Measurements from ENCODE around the gene APRT. TPM values are rescaled to one million over a fixed set of nuclear protein-coding genes. Genes with fewer than 3 reads are reported as not detected.
"Not testable (repeated sequence)": the region's sequence is repeated elsewhere in the genome, so short reads cannot be mapped to it uniquely, and the experiment has no call there.

APRT gene
- total RNA-seq, 1 donor from 2014 or later: 33.7 TPM

DNA sequence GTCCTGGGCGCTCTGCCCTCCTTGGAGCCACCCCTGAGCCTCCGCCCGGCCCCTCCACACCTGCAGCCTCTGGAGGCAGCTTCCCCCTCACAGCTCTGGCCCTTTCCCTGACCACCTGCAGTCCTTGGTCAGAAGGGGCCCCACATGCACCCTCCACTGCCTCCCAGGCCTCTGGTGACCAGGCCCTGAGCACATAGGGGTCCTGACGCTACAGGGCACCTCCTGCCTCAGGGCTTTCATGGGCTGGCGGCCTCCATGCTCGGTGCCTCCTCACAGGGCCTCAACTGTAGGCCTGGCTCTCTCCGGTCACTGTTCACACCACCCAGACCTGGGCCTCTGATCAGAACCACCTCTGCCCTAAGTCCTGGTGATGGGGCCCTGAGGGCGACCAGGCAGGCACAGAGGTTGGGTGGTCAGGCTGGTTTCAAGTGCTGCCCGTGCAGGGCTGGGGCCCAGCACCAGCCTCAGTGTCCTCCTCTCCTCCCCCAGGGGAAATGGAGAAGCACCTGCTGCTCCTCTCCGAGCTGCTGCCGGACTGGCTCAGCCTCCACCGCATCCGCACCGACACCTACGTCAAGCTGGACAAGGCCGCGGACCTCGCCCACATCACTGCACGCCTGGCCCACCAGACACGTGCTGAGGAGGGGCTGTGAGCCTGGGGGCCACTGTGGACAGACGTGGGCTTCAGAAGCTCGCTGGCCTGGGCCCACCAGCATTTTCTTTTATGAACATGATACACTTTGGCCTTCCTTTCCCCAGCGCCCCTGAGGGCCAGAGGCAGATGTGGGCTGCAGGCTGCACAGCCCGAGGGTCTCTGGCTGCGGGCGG is 3.9 kb downstream of the APRT start:
- DNase-seq: no peak

DNA sequence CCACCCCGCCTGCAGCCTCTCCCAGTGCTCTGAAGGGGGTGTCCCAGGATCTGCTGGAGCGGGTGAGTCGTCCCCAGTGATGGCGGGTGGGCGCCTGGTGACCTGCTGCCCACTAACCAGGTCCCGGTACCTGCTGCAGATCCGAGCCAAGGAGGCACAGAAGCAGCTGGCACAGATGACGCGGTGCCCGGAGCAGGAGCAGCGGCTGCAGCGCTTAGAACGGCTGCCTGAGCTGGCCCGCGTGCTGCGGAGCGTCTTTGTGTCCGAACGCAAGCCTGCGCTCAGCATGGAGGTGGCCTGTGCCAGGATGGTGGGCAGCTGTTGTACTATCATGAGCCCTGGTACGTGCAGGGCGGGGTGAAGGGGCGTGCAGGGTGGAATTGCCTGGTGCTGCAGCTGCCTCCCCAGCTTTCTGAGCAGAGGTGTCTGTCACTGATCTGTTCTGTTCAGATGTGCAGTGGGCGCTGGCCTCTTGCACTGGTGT is 4.5 kb downstream of the APRT start:
- DNase-seq: peak; percentile 87

DNA sequence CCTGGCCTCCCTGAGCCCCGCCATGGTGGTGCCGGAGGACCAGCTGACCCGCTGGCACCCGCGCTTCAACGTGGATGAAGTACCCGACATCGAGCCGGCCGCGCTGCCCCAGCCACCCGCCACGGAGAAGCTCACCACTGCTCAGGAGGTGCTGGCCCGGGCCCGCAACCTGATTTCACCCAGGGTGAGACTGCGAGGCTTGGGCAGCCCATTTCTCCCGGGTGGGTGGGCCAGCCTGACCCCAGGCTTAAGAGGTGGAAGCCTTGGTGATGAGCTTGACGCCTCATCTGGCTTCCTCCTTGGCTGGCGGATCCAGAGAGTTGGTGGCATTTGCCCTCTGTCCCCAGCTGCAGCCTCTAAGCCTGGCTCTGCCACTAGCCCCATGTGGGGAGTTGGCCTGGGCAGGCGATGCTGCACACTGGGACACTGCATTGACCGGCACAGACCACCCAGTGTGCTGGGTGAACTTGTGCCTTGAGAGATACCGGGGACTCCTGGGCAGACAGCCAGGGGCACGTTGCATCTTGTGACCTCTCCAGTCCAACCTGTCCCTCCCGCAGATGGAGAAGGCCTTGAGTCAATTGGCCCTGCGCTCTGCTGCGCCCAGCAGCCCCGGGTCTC is 5.1 kb downstream of the APRT start:
- DNase-seq: no peak

DNA sequence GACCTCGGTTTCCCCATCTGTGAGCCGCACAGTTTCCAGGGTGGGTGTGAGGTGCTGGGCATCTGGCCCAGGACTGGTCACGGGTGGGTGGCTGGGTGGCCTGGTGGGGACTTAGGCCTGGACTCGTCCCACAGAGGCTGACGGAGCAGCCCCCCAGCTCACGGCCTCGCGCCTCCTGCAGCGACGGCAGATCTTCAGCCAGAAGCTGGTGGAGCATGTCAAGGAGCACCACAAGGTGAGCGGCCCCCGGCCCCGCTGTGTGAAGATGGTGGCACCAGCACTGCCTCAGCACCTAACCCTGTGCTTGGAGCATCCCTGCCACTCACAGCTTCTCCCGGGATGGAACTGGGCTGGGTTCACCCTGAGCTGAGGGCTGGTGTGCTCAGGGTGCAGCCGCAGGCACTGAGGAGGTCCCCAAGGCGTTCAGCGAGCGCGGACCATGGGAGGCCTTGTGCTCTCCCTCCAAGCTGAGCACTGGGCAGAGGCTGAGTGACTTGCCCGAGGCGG is 5.8 kb downstream of the APRT start:
- no peak for DNase-seq

DNA sequence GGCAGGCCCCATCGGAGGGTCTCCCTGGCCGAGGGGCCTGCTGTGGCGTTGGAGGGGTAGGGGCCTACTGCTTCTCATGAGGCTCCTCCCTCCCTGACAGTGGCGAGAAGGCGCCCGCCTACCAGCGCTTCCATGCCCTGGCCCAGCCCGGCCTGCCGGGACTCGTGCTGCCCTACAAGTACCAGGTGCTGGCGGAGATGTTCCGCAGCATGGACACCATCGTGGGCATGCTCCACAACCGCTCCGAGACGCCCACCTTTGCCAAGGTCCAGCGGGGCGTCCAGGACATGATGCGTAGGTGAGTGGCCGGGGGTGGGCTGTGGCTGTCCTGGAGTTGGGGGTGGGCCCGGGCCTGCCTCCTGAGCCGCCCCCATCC is 6.4 kb downstream of the APRT start:
- no peak for DNase-seq

DNA sequence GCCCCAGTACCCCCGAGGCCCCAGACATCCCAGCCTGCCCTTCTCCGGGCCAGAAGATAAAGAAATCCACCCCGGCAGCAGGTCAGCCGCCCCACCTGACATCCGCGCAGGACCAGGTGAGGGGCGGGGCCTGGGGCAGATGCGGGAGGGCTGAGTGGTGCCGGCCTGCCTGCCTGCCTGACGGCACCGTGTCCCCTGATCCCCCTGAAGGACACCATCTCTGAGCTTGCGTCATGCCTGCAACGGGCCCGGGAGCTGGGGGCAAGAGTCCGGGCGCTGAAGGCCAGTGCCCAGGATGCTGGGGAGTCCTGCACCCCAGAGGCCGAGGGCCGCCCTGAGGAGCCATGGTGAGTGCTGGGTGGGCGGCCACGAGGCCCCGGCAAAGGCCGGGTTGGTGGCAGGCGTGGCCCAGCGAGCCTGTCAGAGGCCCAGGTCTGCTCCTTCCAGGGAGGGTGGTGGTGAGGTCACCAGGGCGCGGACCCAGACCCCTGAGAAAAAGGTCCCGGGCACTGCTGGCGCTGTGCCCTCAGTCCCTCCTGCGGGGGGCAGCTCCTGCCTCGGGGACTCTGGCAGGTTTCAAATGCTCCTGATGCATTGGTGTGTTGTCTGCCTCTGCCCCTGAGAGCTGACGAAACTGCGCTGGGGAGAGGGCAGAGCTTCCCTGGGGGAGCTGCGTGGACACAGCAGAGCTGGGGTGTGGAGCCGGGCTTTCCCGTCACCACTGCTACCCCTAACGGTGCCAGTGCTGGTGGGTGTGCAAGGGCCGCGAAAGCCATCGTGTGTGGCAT is 7.0 kb downstream of the APRT start:
- no peak for DNase-seq

DNA sequence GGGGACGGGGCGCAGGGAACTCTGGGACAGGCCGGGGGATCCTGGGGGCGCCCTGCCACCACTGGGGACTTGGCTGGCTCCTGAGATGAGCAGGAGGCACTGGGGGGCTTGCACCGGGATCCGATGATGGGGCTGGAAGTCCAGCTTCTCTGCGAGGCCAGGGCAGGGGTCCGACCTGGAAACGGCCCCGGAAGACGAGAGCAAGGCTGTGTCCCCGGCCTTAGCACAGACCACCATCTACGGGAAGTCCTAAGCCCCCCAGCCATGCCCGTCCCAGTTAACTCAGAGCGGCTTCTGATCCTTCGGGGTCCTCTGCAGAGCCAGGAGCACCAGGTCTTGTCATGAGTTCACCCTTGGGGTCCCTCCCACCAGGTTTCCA is 7.6 kb downstream of the APRT start:
- DNase-seq: no peak

DNA sequence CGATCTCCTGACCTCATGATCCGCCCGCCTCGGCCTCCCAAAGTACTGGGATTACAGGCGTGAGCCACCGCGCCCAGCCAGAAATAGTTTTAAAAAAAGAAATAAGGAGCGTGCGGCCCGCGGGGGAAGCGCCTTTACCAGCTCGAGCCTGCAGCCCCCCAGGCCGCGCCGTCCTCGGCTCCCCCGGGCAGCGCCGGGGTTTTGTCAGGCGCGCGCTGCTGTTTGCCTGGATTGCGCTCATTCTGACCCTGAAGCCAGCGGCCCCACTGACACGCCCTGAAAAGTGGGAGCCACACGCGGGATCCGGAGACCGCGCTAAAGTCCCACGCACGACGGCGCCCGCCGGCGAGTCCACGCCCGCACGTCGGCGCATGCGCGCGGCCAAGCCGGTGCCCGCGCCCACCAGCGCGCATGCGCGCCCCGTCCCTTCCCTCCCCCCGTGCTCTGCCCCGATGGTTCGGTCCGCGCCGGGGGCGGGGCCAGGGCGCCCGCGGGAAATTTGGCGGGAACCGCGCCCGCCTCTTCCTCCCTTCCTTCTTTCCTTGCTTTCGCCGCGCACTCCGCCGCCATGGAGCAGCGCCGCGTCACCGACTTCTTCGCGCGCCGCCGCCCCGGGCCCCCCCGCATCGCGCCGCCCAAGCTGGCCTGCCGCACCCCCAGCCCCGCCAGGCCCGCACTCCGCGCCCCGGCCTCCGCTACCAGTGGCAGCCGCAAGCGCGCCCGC is 8.3 kb downstream of the APRT start, which contains the start of gene CDT1:
Gene CDT1 (plus strand): TSS at position 526 of the 724 bp plus-strand sequence. CDS start 43 bp downstream, at position 569.
- DNase-seq: peak; percentile 93

DNA sequence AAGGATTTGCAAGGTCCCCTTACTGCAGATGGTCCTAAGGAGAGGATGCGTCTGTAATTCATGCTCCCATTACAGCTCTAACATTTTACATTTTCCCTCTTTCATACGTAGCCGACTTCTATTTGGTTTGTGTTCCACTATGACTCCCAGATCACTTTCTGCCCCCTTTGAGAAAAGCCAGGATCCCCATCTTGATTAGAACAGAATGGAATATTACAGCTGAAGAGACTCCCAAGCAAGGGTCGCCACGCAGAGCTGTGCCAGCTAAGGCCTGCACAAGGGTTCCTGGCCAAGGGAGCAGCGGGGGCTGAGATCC is 11.5 kb downstream of the APRT start:
- DNase-seq: no peak

DNA sequence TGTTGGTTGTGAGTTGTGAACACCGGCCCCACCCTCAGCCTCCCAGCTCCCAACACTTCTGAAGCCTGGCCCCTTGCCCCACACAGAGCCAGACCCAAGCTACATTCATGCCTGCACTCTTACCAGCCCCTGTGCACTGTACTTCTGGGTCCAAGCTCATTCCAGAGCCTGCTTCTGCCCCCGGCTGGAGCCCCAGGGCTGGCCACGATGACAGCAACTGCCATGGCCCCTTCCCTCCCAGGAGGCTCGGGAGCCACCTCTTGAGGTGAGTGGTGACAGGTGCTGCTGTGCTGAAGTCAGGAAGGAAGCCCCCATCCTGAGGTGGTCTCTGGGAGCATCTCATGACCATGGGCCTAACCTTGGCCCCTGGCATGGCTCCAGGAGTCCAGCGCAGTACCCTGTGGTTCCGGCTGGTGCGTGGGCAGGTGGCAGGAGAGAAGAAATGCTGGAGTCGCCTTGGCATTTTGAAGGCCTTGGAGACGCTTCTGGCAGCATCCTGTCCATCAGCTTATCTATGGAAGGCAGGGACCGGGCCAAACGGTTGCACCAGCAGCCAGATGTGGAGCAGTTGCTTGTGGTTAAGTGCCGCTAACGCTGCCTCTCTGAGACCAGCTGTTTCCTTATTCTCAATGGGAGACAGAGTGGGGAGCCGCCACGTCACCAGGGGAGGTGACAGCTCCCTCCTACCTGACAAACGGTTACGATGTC is 12.0 kb downstream of the APRT start:
- DNase-seq: no peak

DNA sequence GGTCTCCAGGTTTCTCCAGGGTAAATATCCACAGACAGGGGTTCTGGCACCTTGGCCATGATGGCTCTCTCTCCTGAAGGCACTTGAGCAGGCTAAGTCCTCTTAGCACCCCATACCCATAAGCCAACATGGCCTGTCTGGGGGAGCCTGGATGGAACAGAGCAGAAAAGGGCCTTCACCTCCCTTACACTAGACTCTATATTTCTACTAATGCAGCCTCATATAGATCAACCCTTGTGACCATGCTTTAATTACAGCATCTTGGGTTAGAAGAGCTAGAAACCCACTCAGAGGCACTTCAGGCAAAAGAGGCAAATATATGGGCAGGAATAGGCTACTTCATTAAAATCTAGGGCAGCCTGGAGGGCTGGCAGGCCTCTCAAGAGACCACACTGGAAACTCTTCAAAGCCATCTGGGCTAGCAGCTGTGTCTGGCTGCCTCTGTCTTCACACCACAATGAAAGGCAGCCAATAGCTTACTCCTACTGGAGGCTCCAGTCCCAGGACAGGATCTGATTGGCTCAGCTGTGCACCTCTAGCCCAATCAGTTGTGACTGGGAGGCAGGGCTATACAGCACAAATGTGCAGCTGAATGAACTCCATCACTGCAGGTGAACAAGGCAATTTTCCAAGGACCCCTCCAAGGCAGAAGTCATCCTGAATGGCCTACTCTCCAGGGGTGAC is 12.8 kb downstream of the APRT start:
- DNase-seq: no peak

DNA sequence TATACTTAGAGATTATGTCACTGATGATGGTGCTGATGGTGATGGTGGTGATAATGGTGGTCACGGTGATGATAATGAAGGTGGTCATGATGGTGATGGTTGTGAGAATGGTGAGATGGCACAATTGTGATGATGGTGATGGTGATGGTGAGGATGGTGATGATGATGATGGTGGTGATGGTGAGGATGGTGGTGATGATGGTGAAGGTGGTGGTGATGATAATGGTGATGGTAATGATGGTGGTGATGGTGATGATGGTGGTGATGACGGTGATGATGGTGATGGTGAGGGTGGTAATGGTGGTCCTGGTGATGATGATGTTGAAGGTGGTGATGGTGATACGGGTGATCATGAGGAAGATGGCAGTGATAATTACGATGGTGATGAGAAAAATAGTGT is 13.7 kb downstream of the APRT start:
- no peak for DNase-seq

DNA sequence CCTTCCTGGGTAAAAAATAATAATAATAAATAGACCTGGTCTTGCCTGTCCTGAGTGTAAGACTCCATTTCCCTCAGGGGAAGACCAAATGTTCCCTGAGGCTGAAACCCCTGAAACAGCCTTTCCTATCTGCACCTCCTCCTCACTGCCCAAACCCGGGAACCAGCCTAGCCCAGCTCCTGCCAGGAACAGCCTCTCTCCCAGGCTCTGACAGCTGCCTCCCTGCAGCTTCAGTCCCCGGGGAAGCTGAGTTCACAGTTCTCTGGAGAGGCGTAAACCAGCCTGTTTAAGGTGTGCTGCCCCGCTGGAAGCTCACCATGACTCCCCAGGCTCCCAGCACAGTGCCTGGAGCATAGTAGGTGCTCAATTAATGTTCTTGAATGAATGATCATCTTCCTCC is 15.4 kb downstream of the APRT start:
- no peak for DNase-seq

DNA sequence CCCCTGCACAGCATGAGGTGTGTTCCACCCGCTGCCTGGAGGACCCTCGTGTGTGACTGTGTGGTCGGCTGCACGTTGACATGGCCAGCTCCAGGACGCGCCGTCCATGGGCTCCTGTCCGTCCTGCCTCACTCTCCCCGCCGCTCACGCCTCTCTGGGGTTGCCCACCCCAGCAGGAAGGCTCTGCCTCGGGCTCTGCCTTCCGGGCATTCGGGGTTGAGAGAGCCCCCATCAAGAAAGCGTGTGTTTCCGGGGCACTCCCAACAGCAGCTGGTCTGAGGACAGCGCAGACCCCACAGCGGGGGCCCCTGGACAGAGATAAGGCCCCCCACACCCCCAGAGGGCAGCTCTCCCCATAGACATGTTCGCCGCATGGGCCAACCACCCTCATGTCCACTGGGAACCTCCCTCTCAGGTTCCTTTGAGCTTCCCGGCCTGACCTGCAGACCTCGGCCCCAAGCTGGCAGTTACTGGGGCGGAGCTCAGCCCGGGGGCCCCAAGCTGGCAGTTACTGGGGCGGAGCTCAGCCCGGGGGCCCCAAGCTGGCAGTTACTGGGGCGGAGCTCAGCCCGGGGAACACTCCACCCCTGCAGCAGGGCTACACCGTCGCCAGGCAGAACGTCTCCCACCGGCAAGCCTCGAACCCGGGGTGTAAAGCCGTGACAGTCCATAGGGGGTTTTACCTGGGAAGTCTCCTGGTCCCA is 18.3 kb downstream of the APRT start:
- DNase-seq: no peak

DNA sequence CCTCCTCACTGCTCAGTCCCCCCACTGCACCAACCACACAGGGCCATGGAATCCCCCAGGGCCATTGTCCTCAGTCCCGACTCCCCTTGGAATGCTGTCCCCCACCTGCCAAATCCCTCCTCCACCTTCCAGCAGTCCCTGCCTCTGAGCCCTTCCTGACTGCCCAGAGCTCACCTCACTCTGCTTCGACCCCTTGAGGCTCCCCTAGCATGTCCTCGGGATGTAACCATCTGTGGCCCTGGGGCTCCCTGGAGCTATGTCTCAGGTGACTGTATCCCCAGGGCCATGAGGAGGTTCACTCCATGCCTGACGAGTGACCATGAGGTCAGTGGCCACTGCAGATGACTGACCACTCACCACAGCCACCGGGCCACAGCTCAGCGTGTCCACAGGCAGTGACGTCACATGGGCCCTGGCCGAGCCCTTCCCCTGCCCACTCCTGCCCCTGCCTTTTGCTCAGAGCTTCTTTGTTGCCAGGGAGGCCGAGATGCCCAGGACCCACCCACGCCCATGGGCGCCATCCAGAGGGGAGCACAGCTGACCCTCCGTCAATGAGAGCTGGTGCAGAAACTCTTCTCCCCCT is 19.0 kb downstream of the APRT start:
- no peak for DNase-seq

DNA sequence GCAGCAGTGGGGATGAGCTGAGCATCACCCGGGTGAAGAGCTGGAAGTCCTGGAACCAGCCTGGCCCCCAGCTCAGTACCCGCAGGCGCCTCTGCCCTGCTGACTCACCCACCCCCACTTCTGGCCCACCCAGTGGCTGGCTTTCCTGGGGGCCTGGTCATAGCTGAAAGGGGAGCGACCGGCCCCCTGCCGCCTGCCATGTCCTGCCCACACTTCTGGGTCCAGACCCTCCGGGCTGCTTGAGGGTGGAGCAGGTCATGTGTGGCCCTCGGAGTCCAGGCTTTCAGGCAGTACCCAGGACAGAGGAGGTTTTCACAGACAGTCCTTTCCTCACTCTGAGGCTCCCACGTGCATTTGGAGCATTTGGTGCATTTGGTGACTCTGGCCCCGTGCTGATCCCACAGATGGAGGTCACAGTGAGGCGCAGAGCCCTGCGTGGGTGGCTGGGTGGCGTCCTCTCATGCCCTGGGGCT is 19.6 kb downstream of the APRT start:
- no peak for DNase-seq

DNA sequence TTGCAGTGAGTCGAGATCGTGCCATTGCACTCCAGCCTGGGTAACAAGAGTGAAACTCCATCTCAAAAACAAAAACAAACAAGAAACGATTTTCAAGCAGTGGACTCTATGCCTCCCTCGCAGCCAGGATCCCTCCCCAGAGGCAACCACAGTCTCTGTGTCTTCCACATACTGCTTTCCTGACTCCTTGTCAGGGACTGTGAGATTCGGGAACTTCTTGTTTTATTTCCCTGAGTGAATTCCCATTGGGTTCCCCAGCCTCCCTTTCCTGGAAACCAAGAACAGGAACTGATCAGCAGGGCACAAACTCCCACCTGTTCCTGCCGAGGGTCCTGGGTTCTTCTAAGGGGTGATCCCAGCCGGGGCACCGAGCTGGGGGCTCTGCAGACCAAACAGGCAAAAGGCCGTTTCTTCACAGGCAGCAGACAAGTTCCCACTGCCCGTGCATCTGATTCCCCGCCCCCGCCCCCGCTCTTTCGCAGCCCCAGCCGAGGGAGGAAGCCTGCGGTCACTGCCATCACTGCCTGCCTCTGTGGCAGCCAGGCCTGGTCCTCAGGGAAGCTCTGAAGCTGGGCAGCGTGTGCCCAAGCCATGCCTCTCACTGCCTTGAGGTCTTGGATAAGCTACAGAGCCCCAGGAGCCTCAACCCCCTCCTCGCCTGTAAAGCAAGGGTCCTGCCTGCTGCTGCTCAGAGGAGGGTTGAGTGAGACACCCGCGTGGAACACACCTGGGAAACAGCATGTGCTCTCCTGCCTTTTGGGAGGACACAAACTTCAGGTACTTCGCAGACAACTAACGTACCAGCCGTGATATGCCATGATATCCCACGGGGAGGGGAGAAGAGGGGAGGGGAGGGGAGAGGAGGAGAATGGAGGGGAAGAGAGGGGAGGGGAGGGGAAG is 21.2 kb downstream of the APRT start:
- no peak for DNase-seq

DNA sequence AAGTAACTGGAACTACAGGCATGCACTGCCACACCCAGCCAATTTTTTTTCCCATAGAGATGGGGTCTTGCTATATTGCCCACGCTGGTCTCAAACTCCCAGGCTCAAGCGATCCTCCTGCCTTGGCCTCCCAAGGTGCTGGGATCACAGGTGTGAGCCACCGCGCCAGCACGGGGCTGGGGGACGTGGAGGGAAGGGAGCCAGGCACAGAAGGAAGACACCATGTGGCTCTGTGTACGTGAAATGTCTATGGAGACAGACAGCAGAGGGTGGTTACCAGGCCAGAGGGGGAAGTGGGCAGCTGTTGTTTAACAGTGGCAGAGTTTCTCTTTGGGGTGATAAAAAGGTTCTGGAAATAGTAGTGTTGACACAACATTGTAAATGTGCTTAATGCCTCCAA is 22.1 kb downstream of the APRT start:
- no peak for DNase-seq

DNA sequence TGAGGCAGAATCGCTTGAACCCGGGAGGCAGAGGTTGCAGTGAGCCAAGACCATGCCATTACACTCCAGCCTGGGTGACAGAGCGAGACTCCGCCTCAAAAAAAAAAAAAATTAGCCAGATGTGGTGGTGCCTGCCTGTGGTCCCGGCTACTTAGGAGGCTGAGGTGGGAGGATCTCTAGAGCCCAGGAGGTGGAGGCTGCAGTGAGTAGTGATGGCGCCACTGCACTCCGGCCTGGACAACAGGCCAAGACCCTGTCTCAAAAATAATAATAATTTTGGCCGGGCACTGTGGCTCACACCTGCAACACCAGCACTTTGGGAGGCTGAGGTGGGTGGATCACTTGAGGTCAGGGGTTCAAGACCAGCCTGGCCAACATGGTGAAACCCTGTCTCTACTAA is 23.0 kb downstream of the APRT start:
- not testable (repeated sequence) for DNase-seq

Measured in tongue (tissue), 2 donors.